SK-N-SH (cell line): Measurements from ENCODE around the gene UNC13B.

ENCODE experiments used
- CTCF ChIP-seq: fragments of 200-600 bp; sonication (generic); IDR thresholded peaks from 2 replicates; pipeline ENCODE4 v1.6.1; 2017; ENCODE audit warnings: antibody characterized with exemption, mild to moderate bottlenecking, moderate library complexity
- EP300 ChIP-seq, 2 experiments: IDR thresholded peaks; 2 replicates each; pipeline versions ENCODE4 v1.4.0 to v1.6.1; 2012; ENCODE audit warnings: borderline replicate concordance in 1 of 2, low read depth in 1 of 2, low read length in 1 of 2
- EZH2phosphoT487 ChIP-seq: fragments of 200-600 bp; sonication (generic); IDR thresholded peaks from 2 replicates; pipeline ENCODE4 v1.6.1; 2017; ENCODE audit warnings: low read depth, mixed run types, mild to moderate bottlenecking, antibody characterized with exemption, moderate library complexity, borderline replicate concordance
- FOXJ3 ChIP-seq: sonication (generic); formaldehyde crosslinking; IDR thresholded peaks from 2 replicates; pipeline ENCODE4 v1.5.1; 2020; ENCODE audit warnings: mild to moderate bottlenecking, missing genetic modification reagents
- FOXM1 ChIP-seq: IDR thresholded peaks from 2 replicates; pipeline ENCODE4 v1.4.0; 2012; ENCODE audit warnings: low read depth, mild to moderate bottlenecking
- GABPA ChIP-seq: IDR thresholded peaks from 2 replicates; pipeline ENCODE4 v1.4.0; 2012; ENCODE audit warnings: low read depth, mild to moderate bottlenecking
- POLR2AphosphoS5 ChIP-seq: IDR thresholded peaks from 2 replicates; pipeline ENCODE4 v1.6.1; 2012; ENCODE audit warnings: low read depth, low read length
- RAD21 ChIP-seq: IDR thresholded peaks from 2 replicates; pipeline ENCODE4 v1.6.1; 2012; ENCODE audit warnings: mild to moderate bottlenecking, low read length
- SIN3A ChIP-seq: IDR thresholded peaks from 2 replicates; pipeline ENCODE4 v1.6.1; 2012; ENCODE audit warnings: low read depth, mild to moderate bottlenecking, low read length, moderate library complexity, borderline replicate concordance
- SMC3 ChIP-seq: IDR thresholded peaks from 2 replicates; pipeline ENCODE4 v1.6.1; 2012; ENCODE audit warnings: low read depth, low read length, improper control_type of control experiment
- TAF1 ChIP-seq: IDR thresholded peaks from 2 replicates; pipeline ENCODE4 v1.6.1; 2012; ENCODE audit warnings: low read depth, mild to moderate bottlenecking, low read length, moderate library complexity, borderline replicate concordance
- TCF12 ChIP-seq: IDR thresholded peaks from 2 replicates; pipeline ENCODE4 v1.4.0; 2012
- TEAD4 ChIP-seq: IDR thresholded peaks from 2 replicates; pipeline ENCODE4 v1.4.0; 2012; ENCODE audit warnings: mild to moderate bottlenecking, borderline replicate concordance; ENCODE audit not compliant: insufficient read depth

- TF ChIP-seq EZH2phosphoT487, result no peak
- TF ChIP-seq CTCF, result no peak
- no peak for TF ChIP-seq TEAD4
- TF ChIP-seq POLR2AphosphoS5, result no peak
- no peak for TF ChIP-seq FOXM1
- no peak for TF ChIP-seq TAF1
- TF ChIP-seq FOXJ3 (CRISPR knock-in tag), result no peak
- TF ChIP-seq TCF12, result no peak
- TF ChIP-seq EP300 (IDR thresholded peaks at IDR 0.05; ENCODE audit: borderline replicate concordance in 1 of 2, low read depth in 1 of 2, low read length in 1 of 2), result no peak
- no peak for TF ChIP-seq SIN3A
- TF ChIP-seq RAD21, result no peak
- no peak for TF ChIP-seq SMC3
- TF ChIP-seq GABPA, result no peak
These were observed 146.5 kb downstream of the UNC13B start for GRCh38 chr9:35308316-35308715.
